Endothelial cell (in vitro differentiated cells): ENCODE measurements around the gene AIM2. TPM values are rescaled to one million over a fixed set of nuclear protein-coding genes. Genes with fewer than 3 reads are reported as not detected.
"Not testable (repeated sequence)": the region's sequence is repeated elsewhere in the genome, so short reads cannot be mapped to it uniquely, and the experiment has no call there.

Experiments used
- DNase-seq: peaks from one replicate; pipeline ENCODE4 v3.0.0; 2021; ENCODE audit warnings: low spot score
- H3K27ac Mint-ChIP-seq: one replicate; pipeline ENCODE4 v1.8.0; 2021; ENCODE audit warnings: mixed read lengths, inconsistent platforms; ENCODE audit not compliant: unreplicated experiment
- H3K27me3 Mint-ChIP-seq: one replicate; pipeline ENCODE4 v1.8.0; 2021; ENCODE audit warnings: mild to moderate bottlenecking, moderate library complexity, mixed read lengths, inconsistent platforms; ENCODE audit not compliant: unreplicated experiment
- H3K36me3 Mint-ChIP-seq: one replicate; pipeline ENCODE4 v1.8.0; 2021; ENCODE audit warnings: mild to moderate bottlenecking, low read depth, mixed read lengths, inconsistent platforms; ENCODE audit not compliant: unreplicated experiment
- H3K4me1 Mint-ChIP-seq: one replicate; pipeline ENCODE4 v1.8.0; 2021; ENCODE audit warnings: mild to moderate bottlenecking, mixed read lengths, inconsistent platforms; ENCODE audit not compliant: unreplicated experiment
- H3K4me3 Mint-ChIP-seq: one replicate; pipeline ENCODE4 v1.8.0; 2021; ENCODE audit warnings: mild to moderate bottlenecking, mixed read lengths, inconsistent platforms; ENCODE audit not compliant: unreplicated experiment
- H3K9me3 Mint-ChIP-seq: one replicate; pipeline ENCODE4 v1.8.0; 2021; ENCODE audit warnings: mixed read lengths, inconsistent platforms; ENCODE audit not compliant: unreplicated experiment
- CTCF ChIP-seq: fragments of 200-600 bp; sonication (generic); IDR thresholded peaks from one replicate; pipeline ENCODE4 v1.5.0; 2021; ENCODE audit warnings: antibody characterized with exemption; ENCODE audit not compliant: unreplicated experiment
- total RNA-seq: library from RNA; stranded (reverse); fragmentation: NEBNext Ultra II Directional; extraction: Animal tissue kit (Norgen Biotek cat#: 25700); gene quantifications from one replicate; pipeline ENCODE4 v1.2.1, GENCODE V29; 2021; ENCODE audit not compliant: unreplicated experiment

The AIM2 gene
- total RNA-seq, 1 donor from 2014 or later: 29.2 TPM

GRCh38 chr1:159040893-159041724 is 35.5 kb downstream of the AIM2 start:
- Mint-ChIP-seq H3K36me3 (peaks cover 31% of the 10 kb centered on the region), H3K27me3 (peaks cover 2% of the 10 kb centered on the region), H3K9me3 (no peaks in the 10 kb centered on the region), H3K4me1 (no peaks in the 10 kb centered on the region), H3K4me3 (peak overlapping the region; percentile 2), H3K27ac (no peak overlapping the region)
- TF ChIP-seq CTCF: no peak
- no peak for DNase-seq

- H3K4me3 Mint-ChIP-seq: no peak overlapping the region
- H3K9me3 Mint-ChIP-seq: no peaks in the 10 kb centered on the region
- H3K36me3 Mint-ChIP-seq: peaks cover 36% of the 10 kb centered on the region
- no peaks in the 10 kb centered on the region for H3K4me1 Mint-ChIP-seq
- no peak overlapping the region for H3K27ac Mint-ChIP-seq
- no peak for TF ChIP-seq CTCF
- DNase-seq: no peak
- peaks cover 2% of the 10 kb centered on the region for H3K27me3 Mint-ChIP-seq
These were observed 36.4 kb downstream of the AIM2 start for GRCh38 chr1:159040206-159040605.

DNA sequence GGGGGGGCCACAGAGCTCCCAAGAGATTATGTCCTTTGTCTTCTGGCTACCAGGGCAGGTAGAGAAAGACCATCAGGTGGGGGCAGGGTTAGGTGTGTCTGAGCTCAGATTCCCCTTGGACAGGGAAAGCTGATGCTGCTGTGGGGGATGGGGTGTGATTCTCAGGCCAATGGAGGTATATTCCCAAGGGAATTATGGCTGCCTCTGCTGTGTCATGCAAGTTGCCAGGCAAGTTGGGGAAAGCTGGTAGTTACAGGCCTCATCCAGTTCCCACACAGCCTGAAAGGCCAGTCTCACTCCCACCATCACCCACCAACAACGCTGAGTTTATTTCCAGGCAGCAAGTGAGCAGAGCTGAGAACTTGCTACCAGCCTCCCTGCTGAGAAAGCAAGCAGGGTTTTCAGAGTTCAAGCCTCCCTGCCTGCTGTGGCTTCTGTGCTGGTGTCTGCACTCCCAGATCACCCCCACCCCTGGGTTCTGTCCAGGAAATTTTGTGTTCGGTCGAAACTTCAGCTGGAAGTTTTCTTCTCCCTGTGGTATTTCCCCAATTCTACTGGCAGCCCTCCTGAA is 45.6 kb downstream of the AIM2 start:
- Mint-ChIP-seq H3K4me1 (peaks cover 64% of the 10 kb centered on the region), H3K4me3 (peak overlapping the region; percentile 75), H3K9me3 (no peaks in the 10 kb centered on the region), H3K27me3 (peaks cover 2% of the 10 kb centered on the region), H3K27ac (no peak overlapping the region), H3K36me3 (peaks cover 51% of the 10 kb centered on the region)
- no peak for DNase-seq
- no peak for TF ChIP-seq CTCF

DNA sequence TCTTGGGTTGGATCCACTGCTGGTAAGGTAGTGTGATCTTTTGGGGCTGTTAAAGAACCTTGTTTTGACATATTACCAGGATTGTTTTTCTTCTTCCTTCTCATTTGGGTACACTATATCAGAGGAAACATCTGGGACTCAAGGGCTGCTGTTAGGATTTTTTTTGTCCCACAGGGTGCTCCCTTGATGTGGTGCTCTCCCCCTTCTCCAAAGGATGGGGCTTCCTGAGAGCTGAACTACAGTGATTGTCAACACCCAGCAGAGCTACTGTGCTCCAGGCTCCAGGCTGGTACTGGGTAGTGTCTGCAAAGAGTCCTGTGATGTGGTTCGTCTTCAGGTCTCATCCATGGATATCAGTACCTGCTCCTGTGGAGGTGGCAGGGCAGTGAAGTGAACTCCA is 46.3 kb downstream of the AIM2 start:
- H3K4me3 Mint-ChIP-seq: peak overlapping the region; percentile 59
- peaks cover 45% of the 10 kb centered on the region for H3K36me3 Mint-ChIP-seq
- no peak for TF ChIP-seq CTCF

DNA sequence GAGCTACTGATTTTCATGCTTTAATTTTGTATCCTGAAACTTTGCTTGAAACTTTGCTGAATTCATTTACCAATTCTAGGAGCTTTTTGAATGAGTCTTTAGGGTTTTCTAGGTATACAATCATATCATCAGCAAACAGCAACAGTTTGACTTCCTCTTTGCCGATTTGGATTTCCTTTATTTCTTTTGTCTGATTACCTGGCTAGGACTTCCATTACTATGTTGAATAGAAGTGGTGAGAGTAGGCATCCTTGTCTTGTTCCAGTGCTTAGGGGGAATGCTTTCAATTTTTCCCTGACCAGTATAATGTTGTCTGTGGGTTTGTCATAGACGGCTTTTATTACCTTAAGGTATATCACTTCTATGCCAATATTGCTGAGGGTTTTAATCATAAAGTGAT is 49.7 kb downstream of the AIM2 start:
- H3K27ac Mint-ChIP-seq: peak overlapping the region; percentile 76
- H3K4me1 Mint-ChIP-seq: peaks cover 70% of the 10 kb centered on the region
- peak overlapping the region; percentile 77 for H3K4me3 Mint-ChIP-seq
- H3K27me3 Mint-ChIP-seq, H3K9me3 Mint-ChIP-seq, DNase-seq: not testable (repeated sequence)
- peaks cover 41% of the 10 kb centered on the region for H3K36me3 Mint-ChIP-seq

More for the DNA sequence above, 46.3 kb downstream of the AIM2 start:
- Mint-ChIP-seq H3K27ac (peak overlapping the region; percentile 97), H3K9me3 (no peaks in the 10 kb centered on the region), H3K27me3 (peaks cover 2% of the 10 kb centered on the region), H3K4me1 (peaks cover 70% of the 10 kb centered on the region)
- peak; percentile 28 for DNase-seq
